Hepatocyte (in vitro differentiated cells): ENCODE measurements around the gene CDH18.

Experiments used
- EZH2 ChIP-seq: fragments of 200-600 bp; sonication (generic); IDR thresholded peaks from 2 replicates; pipeline ENCODE4 v1.6.1; 2016; ENCODE audit warnings: antibody characterized with exemption, mild to moderate bottlenecking, borderline replicate concordance
- TF ChIP-seq, protein P1 (sequence below): fragments of 200-600 bp; sonication (generic); IDR thresholded peaks from 2 replicates; pipeline ENCODE4 v1.5.1; 2016; ENCODE audit warnings: antibody characterized with exemption, mild to moderate bottlenecking; ENCODE audit not compliant: poor library complexity

DNA sequence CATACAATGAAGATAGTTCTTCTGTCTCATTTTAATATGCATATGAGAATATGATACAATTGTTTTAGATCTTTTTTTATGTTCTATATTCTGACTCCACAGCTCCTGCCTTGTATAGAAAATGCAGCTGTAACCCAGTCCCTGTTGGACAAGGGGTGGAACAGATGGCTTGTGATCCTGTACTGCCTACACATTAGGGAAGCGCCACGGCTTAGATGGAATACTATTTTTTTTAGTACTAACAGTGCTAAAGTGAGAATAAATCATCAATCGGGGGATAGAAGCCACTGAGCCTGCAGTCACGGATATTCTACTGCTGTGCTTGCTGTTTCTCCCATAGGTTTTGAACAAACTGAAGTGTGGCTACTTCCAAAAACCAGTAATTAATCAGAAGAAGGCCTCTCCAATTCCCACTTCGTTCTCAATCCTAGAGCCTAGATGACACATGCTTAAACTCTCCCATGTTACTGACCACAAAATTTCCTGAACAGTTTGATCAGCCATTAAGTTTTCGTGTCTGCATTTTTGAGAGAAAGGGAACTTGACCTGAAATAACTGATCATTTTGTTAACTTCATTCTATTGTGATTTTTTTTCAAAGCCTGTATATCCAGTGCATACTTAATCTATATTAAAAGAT lies 150.3 kb downstream of the CDH18 start:
- TF ChIP-seq, protein P1, sequence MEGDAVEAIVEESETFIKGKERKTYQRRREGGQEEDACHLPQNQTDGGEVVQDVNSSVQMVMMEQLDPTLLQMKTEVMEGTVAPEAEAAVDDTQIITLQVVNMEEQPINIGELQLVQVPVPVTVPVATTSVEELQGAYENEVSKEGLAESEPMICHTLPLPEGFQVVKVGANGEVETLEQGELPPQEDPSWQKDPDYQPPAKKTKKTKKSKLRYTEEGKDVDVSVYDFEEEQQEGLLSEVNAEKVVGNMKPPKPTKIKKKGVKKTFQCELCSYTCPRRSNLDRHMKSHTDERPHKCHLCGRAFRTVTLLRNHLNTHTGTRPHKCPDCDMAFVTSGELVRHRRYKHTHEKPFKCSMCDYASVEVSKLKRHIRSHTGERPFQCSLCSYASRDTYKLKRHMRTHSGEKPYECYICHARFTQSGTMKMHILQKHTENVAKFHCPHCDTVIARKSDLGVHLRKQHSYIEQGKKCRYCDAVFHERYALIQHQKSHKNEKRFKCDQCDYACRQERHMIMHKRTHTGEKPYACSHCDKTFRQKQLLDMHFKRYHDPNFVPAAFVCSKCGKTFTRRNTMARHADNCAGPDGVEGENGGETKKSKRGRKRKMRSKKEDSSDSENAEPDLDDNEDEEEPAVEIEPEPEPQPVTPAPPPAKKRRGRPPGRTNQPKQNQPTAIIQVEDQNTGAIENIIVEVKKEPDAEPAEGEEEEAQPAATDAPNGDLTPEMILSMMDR: no peak
- no peak for TF ChIP-seq EZH2
